Activated CD4-positive, alpha-beta T cell treated with anti-CD3 and anti-CD28 coated beads for 48 hours (primary cell): ENCODE measurements around the gene DHRS2.

Experiments
- DNase-seq: peaks from one replicate; pipeline ENCODE4 v3.0.0-alpha.2; 2020

Gene DHRS2

GRCh38 chr14:23613242-23614070 lies 22.7 kb upstream of the DHRS2 start:
- DNase-seq, result no peak

GRCh38 chr14:23614395-23614828 lies 21.8 kb upstream of the DHRS2 start:
- no peak for DNase-seq

GRCh38 chr14:23615856-23616255 lies 20.3 kb upstream of the DHRS2 start:
- DNase-seq, result no peak

DNA sequence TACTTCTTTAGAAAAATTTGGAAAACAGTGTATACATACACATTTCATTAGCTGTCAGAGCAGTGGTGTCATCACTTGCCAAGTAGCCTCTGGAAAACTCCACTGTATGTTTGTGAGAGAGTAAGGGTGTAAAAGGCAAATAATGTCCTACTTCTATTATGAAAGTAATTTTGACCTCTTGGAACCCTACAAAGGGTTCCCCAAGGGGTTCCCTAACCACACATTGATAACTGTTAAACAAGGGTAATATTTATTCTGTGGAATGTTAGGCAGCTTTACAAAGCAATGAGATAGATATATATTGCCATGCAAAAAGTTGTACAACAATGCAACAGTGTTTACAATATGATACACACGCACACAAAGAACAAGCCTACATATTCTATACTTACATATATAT lies 18.6 kb upstream of the DHRS2 start:
- no peak for DNase-seq

GRCh38 chr14:23618415-23618988 lies 17.7 kb upstream of the DHRS2 start:
- DNase-seq, result no peak

- DNase-seq, result no peak
Measured at GRCh38 chr14:23620177-23620702, 15.9 kb upstream of the DHRS2 start.

DNA sequence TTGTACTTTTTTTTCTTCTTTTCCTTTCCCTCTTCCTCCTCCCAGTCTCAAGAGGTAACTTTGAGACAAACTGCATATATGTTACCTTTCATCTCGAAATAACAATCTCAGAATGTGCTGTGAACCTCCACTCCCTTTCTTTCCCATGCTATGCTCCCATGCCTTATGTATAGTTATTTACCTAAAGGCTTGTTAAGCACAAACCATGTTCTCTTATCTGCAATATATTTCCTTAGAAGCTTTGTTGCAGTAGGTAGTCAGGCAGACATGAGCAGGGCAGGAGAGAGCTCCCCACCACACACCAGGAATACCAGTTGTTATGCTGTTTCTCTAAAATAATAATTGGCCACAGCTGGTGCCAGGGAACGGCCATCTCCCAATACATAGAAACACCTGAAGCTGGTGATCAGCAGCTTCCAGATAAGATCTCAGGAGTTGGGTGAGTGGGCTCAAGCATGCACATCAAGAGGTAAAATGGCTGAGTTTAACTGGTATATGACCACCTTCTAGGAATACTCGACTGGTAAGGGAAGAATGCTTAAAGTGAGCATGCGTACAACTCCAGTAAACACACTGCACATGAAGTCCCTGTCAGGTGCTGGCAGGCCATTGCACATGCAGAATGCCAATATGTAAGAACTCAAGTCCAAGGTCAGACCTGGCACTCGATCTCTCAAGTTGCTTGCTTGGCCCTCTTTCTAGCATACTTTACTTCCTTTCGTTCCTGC lies 14.8 kb upstream of the DHRS2 start:
- DNase-seq, result no peak

DNA sequence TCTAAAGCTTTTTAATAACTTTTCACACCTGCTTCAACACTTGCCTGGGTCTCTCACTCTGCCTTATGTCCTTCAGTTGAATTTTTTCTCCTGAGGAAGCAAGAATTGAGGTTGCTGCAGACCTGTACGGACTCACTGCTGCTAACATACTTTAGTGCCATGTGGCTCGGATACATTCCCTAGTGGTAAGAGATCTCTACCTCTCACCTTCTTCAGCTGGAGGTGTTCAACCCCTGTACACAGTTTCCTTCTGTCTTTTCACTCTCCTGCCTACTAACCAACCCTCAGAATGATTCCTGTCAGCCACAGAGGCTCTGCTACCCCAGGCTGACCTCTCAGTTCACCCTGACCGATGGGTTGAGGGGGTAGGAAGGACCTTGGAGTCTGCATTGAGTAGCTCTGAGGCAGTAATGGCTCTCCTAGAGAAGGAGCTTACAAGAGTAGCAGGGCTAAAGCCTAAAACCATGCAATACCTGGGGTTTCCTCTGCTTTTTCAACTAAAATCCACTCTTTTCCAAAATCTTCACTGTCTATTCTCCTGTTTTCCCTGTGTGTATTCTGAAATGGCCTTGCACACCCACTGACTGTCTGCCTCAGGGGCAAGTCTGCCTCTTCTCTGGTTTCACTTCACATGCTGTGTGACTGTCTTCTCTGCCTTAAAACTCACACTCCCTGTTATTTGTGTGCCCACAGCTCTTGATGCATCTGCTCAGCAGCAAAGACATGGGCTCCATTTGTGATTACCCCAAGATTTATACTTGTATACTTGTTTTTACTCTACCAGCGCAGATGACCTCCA lies 14.0 kb upstream of the DHRS2 start:
- DNase-seq, result no peak

DNA sequence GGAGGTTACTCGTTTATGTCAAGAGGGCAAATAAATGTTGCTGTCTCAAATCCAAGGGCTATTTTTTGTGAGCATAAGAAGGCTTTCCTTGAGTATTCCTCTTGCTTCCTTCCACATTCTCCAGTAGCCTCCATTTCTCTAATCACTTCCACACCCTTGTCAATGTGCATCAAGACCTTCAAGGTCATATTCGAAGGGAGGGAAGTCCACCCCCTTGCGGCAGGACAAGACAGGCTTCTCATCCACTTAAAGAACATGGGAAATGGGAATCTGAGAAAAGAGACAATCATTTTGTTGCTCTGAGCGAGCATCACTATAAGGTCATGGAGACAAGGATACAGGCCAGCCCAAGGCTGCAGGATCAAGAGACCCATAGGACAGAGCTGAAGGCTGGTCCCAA lies 13.2 kb upstream of the DHRS2 start:
- DNase-seq, result no peak

DNA sequence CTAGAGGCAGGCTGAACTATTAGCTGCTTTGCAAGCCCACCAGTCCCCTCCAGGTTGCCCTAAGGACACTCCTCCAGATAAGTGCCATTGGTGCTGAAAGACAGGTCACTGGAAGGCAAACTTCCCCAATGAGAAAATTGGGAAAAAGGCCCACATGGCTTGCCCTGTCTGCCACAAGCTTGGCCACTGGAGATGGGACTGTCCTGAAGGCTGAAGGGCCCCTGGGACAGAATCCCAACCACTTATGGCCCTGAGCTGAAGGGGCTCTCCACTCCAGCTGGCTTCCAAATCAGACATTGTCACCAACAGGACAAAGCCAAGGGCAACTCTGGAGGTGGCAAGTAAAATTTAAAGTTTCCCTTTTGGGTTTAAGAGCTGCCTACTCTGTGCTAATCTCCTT lies 12.2 kb upstream of the DHRS2 start:
- no peak for DNase-seq

- DNase-seq, result no peak
Measured at GRCh38 chr14:23624830-23625404, 11.2 kb upstream of the DHRS2 start.

GRCh38 chr14:23626946-23627345 lies 9.2 kb upstream of the DHRS2 start:
- DNase-seq, result no peak

DNA sequence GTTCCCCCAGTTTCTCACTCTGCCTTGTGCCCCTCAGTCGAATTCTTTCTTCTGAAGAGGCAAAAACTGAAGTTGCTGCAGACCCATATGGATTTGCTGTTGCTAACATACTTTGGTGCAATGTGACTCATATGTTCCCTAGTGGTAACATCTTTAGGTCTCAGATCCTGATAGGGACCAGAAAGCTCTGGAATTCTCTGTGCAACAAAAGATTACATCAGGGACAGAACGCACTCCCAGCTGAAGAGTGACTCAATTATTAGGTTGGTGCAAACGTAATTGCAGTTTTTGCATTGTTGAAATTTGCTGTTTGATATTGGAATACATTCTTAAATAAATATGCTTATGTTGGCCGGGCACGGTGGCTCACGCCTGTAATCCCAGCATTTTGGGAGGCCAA lies 8.2 kb upstream of the DHRS2 start:
- no peak for DNase-seq

GRCh38 chr14:23629204-23629603 lies 7.0 kb upstream of the DHRS2 start:
- DNase-seq, result no peak

GRCh38 chr14:23629832-23630396 lies 6.2 kb upstream of the DHRS2 start:
- DNase-seq, result no peak

GRCh38 chr14:23630687-23631086 lies 5.5 kb upstream of the DHRS2 start:
- no peak for DNase-seq

GRCh38 chr14:23631234-23631633 lies 4.9 kb upstream of the DHRS2 start:
- no peak for DNase-seq

DNA sequence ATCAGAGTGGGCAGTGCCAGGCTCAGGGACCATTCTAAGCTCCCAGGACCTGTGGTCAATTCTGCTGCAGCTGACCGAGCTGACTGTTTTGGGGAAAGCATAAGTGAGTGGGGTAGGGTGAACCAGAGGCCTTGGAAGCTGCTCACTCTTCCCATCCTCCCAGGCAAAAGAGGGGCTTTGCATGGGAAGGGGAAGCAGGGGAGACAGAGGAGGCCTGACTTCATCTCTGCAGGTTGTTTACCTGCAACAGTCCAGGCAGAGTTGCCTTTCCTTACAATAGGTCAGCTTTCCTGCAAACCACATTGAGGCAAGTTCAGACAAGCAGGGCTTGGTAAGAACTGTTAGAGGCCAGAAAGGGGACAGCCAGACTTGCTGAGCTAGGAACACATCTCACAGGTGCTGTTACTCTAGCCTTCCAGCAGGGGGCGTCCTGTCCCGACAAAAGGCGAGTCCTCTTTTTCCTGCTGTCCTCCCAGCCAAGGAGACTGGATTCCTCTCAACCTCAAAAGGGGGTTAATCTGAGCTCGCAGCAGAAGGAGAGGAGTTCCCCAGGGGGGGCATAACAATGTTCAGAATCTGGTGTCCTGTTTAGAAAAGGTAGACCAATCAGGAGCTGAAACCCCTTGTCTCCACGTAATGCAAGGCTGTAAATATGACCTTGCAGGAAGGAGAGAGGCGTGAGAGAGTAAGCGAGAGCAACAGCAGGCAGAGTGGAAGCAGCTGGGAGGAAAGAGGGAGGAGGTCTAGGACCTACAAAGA lies 4.3 kb upstream of the DHRS2 start:
- peak; percentile 80 for DNase-seq

DNA sequence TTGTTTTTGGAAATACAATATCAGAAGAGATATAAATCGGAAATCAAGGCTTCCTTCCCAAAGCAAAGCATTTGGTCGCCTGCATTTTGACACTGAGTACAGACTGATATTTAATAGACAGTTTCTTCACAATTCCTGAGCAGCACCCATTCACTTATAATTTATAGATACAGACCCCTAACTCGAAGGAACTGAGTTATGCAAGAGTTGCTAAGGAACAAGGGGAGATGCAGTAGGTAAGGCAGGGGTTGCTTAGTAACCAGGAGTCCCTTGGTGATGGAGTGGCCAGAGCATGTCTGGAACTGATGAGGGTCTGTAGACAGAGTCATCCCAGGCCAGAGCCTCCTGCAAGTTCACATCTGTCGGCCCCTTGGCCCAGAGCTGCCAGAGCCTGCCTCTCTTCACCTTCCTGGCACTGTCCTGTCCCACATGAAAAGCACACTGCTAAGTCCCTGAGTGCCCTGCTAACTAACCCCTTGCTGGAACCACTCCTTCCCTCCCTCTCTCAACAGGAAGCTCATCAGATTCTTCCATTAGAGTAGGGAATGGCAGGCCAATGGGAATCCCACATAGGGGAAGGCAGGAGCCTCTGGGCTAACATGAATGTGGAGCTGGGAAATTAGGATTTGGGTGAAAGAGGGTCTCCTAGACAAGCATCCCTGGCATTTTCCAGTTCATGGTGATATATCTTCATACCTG lies 3.6 kb upstream of the DHRS2 start:
- no peak for DNase-seq

DNA sequence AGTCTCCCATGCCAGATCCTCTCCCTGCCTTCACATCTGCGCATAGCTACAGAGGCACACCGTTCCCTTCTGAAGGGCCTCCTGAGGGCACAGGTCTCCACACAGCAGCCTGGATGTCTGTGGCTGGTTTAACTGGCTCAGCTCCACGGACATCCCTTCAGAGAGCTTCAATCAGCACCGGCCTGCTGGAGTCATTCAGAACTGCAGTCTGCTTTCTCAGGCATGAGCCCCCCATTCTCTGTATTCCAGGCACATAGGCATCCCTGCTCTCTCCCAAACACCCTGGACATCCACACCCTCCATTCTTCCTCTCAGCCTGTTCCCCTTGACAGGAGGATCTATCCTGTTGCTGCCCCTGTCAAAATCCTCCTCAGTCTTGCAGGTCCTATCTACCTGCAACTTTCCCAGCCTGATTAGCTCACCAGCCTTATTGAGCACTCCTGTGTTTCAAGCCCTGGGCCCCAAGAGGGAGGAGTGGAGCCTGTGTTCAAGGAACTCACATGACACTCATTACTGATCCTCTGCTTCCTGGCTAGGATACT lies 2.9 kb upstream of the DHRS2 start:
- DNase-seq, result no peak
